Neural cell (in vitro differentiated cells): ENCODE data around the gene ABCG8. TPM values are rescaled to one million over a fixed set of nuclear protein-coding genes. Genes with fewer than 3 reads are reported as not detected.

Experiments used
- H2AFZ ChIP-seq: fragments of 200-600, 300-800 bp; sonication (generic), shearing (Covaris generic); 2 replicates; pipeline ENCODE4 v1.6.0; 2014; ENCODE audit warnings: low read depth, mild to moderate bottlenecking, antibody characterized with exemption, low read length, moderate library complexity
- H3F3A ChIP-seq: fragments of 200-600 bp; shearing (Covaris generic); 2 replicates; pipeline ENCODE4 v1.6.1; 2016; ENCODE audit warnings: mild to moderate bottlenecking, moderate library complexity, mixed read lengths, antibody characterized with exemption, low read length; ENCODE audit not compliant: insufficient read depth, poor library complexity, severe bottlenecking
- H3K27ac ChIP-seq: fragments of 200-600, 300-800 bp; sonication (generic), shearing (Covaris generic); 2 replicates; pipeline ENCODE4 v1.5.1; 2014; ENCODE audit warnings: mild to moderate bottlenecking, low read length, moderate library complexity
- H3K27me3 ChIP-seq: fragments of 300-800, 200-600 bp; sonication (generic), shearing (Covaris generic); 2 replicates; pipeline ENCODE4 v1.6.0; 2014; ENCODE audit warnings: mild to moderate bottlenecking, low read depth, low read length, moderate library complexity; ENCODE audit not compliant: insufficient read depth
- H3K36me3 ChIP-seq: fragments of 300-800, 200-600 bp; sonication (generic), shearing (Covaris generic); 2 replicates; pipeline ENCODE4 v1.5.1; 2014; ENCODE audit warnings: mild to moderate bottlenecking, antibody characterized with exemption, low read length, moderate library complexity; ENCODE audit not compliant: insufficient read depth
- H3K4me2 ChIP-seq: fragments of 300-800, 200-600 bp; sonication (generic), shearing (Covaris generic); 2 replicates; pipeline ENCODE4 v1.6.0; 2014; ENCODE audit warnings: mild to moderate bottlenecking, low read length
- H3K4me3 ChIP-seq: fragments of 300-800, 200-600 bp; sonication (generic), shearing (Covaris generic); 2 replicates; pipeline ENCODE4 v1.5.1; 2014; ENCODE audit warnings: mild to moderate bottlenecking, low read length, moderate library complexity
- H3K79me2 ChIP-seq: fragments of 200-600 bp; shearing (Covaris generic); replicated peaks from 2 replicates; pipeline ENCODE4 v1.6.0; 2014; ENCODE audit warnings: mild to moderate bottlenecking, low read length, moderate library complexity; ENCODE audit not compliant: insufficient read depth
- H3K9ac ChIP-seq: fragments of 300-800, 200-600 bp; sonication (generic), shearing (Covaris generic); 2 replicates; pipeline ENCODE4 v1.6.1; 2016; ENCODE audit warnings: mild to moderate bottlenecking, low read length, mixed read lengths
- H3K9me2 ChIP-seq: fragments of 200-600 bp; shearing (Covaris generic); 2 replicates; pipeline ENCODE4 v1.6.1; 2016; ENCODE audit warnings: mild to moderate bottlenecking, low read length, mixed read lengths; ENCODE audit not compliant: insufficient read depth
- H3K9me3 ChIP-seq: fragments of 200-600, 300-800 bp; sonication (generic), shearing (Covaris generic); 2 replicates; pipeline ENCODE4 v1.6.1; 2016; ENCODE audit warnings: mild to moderate bottlenecking, mixed run types, low read length, moderate library complexity, mixed read lengths
- H4K20me1 ChIP-seq: fragments of 200-600 bp; shearing (Covaris generic); 2 replicates; pipeline ENCODE4 v1.6.1; 2016; ENCODE audit warnings: mild to moderate bottlenecking, mixed run types; ENCODE audit not compliant: insufficient read depth
- CTCF ChIP-seq: fragments of 450-650 bp; IDR thresholded peaks from 2 replicates; pipeline ENCODE4 v1.5.1; 2014; ENCODE audit warnings: antibody characterized with exemption, mild to moderate bottlenecking, moderate library complexity; ENCODE audit not compliant: poor library complexity, severe bottlenecking
- EP300 ChIP-seq: fragments of 450-650 bp; conservative IDR thresholded peaks from 2 replicates; pipeline ENCODE4 v1.6.1; 2014; ENCODE audit warnings: antibody characterized with exemption, mild to moderate bottlenecking, moderate library complexity; ENCODE audit not compliant: poor library complexity, severe bottlenecking
- EZH2 ChIP-seq: fragments of 200-600, 300-800 bp; shearing (Covaris generic), sonication (generic); IDR thresholded peaks from 2 replicates; pipeline ENCODE4 v1.6.1; 2014; ENCODE audit warnings: antibody characterized with exemption, low read length, borderline replicate concordance, mild to moderate bottlenecking; ENCODE audit not compliant: insufficient read depth, poor library complexity, severe bottlenecking
- MXI1 ChIP-seq: fragments of 450-650 bp; conservative IDR thresholded peaks from 2 replicates; pipeline ENCODE4 v1.6.1; 2014; ENCODE audit warnings: antibody characterized with exemption, mild to moderate bottlenecking; ENCODE audit not compliant: poor library complexity, severe bottlenecking
- POLR2AphosphoS5 ChIP-seq: IDR thresholded peaks from 2 replicates; pipeline ENCODE4 v1.6.1; 2012
- RAD21 ChIP-seq: fragments of 450-650 bp; conservative IDR thresholded peaks from 2 replicates; pipeline ENCODE4 v1.6.1; 2014; ENCODE audit warnings: antibody characterized with exemption, mild to moderate bottlenecking, moderate library complexity
- SMC3 ChIP-seq: fragments of 450-650 bp; conservative IDR thresholded peaks from 2 replicates; pipeline ENCODE4 v1.6.1; 2014; ENCODE audit warnings: antibody characterized with exemption, mild to moderate bottlenecking, moderate library complexity; ENCODE audit not compliant: poor library complexity
- TAF1 ChIP-seq: IDR thresholded peaks from 2 replicates; pipeline ENCODE4 v1.6.1; 2012; ENCODE audit warnings: low read depth
- polyA plus RNA-seq: library from polyadenylated mRNA; depleted of rRNA; stranded (reverse); fragments of >200 nt; gene quantifications from 2 replicates; pipeline ENCODE4 v1.2.3, GENCODE V29; 2014
- TF ChIP-seq, protein P1 (sequence below): IDR thresholded peaks from 2 replicates; pipeline ENCODE4 v1.6.1; 2012; ENCODE audit warnings: borderline replicate concordance

Gene ABCG8
- polyA plus RNA-seq, 1 donor from 2014 or later = 0.05 TPM

DNA sequence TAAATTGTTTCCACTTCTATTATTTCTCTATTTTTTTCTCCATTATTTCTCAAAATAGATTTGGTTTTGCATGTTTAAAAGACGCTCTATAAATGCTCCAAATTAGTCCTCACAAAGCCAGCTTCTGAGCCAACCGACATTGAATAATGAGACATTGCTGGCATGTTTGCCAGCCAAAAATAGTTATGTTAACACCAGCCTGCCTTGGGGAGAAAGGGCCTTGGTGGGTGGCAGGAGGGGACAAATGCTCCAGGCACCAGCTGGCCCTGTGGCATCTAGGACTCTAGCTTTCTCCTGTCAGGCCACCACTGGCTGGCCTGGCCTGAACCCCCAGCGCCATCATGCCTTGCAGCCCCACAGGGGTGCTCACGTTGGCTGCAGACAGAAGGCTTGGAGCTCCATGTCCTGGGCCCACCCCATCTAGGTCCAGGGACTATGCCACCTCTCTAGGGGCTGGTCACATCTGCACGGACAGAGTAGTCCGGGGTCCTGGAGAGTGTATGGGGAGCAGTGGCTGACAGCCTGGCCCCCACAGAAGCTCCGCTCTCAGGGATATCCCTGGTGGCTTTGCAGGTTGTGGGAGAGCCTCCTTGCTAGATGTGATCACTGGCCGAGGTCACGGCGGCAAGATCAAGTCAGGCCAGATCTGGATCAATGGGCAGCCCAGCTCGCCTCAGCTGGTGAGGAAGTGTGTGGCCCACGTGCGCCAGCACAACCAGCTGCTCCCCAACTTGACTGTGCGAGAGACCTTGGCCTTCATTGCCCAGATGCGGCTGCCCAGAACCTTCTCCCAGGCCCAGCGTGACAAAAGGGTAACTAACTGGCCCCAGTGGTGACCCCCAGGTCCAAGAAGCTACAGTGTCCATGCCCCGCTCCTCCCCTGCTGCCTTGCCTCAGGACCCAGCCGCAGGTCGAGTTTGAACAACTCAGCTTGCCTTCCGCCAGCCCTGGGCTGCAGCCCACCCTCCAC is 12.5 kb downstream of the ABCG8 start:
- Histone ChIP-seq H3K79me2 (no peaks in the 10 kb centered on the region), H3K9ac (no peak overlapping the region), H3K36me3 (no peaks in the 10 kb centered on the region), H3K9me3 (no peaks in the 10 kb centered on the region), H3K27ac (no peak overlapping the region), H3F3A (no peaks in the 10 kb centered on the region), H2AFZ (no peak overlapping the region), H3K27me3 (peaks cover under 1% of the 10 kb centered on the region), H3K4me3 (no peak overlapping the region), H3K4me2 (no peak overlapping the region), H4K20me1 (no peaks in the 10 kb centered on the region), H3K9me2 (no peaks in the 10 kb centered on the region)
- TF ChIP-seq MXI1 = no peak
- no peak for TF ChIP-seq EP300

GRCh38 chr2:43852196-43852730 is 13.5 kb downstream of the ABCG8 start:
- no peak overlapping the region for H2AFZ ChIP-seq

More at GRCh38 chr2:43852196-43852730, 13.5 kb downstream of the ABCG8 start:
- no peaks in the 10 kb centered on the region for H4K20me1 ChIP-seq
- no peaks in the 10 kb centered on the region for H3F3A ChIP-seq
- H3K4me3 ChIP-seq = no peak overlapping the region
- no peaks in the 10 kb centered on the region for H3K9me3 ChIP-seq
- H3K9me2 ChIP-seq = no peaks in the 10 kb centered on the region
- TF ChIP-seq POLR2AphosphoS5 (no peak), RAD21 (no peak), TAF1 (no peak), EP300 (no peak), SMC3 (no peak), EZH2 (no peak), MXI1 (no peak), CTCF (no peak)
- TF ChIP-seq, protein P1, sequence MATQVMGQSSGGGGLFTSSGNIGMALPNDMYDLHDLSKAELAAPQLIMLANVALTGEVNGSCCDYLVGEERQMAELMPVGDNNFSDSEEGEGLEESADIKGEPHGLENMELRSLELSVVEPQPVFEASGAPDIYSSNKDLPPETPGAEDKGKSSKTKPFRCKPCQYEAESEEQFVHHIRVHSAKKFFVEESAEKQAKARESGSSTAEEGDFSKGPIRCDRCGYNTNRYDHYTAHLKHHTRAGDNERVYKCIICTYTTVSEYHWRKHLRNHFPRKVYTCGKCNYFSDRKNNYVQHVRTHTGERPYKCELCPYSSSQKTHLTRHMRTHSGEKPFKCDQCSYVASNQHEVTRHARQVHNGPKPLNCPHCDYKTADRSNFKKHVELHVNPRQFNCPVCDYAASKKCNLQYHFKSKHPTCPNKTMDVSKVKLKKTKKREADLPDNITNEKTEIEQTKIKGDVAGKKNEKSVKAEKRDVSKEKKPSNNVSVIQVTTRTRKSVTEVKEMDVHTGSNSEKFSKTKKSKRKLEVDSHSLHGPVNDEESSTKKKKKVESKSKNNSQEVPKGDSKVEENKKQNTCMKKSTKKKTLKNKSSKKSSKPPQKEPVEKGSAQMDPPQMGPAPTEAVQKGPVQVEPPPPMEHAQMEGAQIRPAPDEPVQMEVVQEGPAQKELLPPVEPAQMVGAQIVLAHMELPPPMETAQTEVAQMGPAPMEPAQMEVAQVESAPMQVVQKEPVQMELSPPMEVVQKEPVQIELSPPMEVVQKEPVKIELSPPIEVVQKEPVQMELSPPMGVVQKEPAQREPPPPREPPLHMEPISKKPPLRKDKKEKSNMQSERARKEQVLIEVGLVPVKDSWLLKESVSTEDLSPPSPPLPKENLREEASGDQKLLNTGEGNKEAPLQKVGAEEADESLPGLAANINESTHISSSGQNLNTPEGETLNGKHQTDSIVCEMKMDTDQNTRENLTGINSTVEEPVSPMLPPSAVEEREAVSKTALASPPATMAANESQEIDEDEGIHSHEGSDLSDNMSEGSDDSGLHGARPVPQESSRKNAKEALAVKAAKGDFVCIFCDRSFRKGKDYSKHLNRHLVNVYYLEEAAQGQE = no peak
- H3K27me3 ChIP-seq = peaks cover 3% of the 10 kb centered on the region
- H3K79me2 ChIP-seq = no peaks in the 10 kb centered on the region
- no peak overlapping the region for H3K27ac ChIP-seq
- no peaks in the 10 kb centered on the region for H3K36me3 ChIP-seq
- H3K4me2 ChIP-seq = no peak overlapping the region
- no peak overlapping the region for H3K9ac ChIP-seq
